HG03575 (cell line): ENCODE data around the gene CTRB1.
"Not testable (repeated sequence)": the region's sequence is repeated elsewhere in the genome, so short reads cannot be mapped to it uniquely, and the experiment has no call there.

Experiments used
- ATAC-seq: cut with Tn5 transposase; IDR thresholded peaks from one replicate; pipeline ENCODE4 v1.9.1; 2021; ENCODE audit not compliant: unreplicated experiment, insufficient number of reproducible peaks, low FRiP score; ENCODE audit errors: extremely low read depth

Gene CTRB1

DNA sequence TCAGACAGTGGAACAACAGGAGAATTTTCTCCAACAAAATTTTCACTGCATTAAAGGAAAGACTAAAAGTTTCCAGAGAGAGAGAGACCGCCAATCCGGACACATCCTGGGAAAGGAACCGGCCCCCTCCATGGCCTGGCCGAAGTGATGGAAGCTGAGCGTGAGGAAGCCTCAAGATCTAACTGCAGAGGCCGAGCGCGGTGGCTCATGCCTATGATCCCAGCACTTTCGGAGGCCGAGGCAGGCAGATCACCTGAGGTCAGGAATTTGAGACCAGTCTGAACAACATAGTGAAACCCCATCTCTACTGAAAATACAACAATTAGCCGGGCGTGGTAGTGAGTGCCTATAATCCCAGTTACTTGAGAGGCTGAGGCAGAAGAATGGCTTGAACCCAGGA lies 15.7 kb upstream of the CTRB1 start:
- no peak for ATAC-seq

DNA sequence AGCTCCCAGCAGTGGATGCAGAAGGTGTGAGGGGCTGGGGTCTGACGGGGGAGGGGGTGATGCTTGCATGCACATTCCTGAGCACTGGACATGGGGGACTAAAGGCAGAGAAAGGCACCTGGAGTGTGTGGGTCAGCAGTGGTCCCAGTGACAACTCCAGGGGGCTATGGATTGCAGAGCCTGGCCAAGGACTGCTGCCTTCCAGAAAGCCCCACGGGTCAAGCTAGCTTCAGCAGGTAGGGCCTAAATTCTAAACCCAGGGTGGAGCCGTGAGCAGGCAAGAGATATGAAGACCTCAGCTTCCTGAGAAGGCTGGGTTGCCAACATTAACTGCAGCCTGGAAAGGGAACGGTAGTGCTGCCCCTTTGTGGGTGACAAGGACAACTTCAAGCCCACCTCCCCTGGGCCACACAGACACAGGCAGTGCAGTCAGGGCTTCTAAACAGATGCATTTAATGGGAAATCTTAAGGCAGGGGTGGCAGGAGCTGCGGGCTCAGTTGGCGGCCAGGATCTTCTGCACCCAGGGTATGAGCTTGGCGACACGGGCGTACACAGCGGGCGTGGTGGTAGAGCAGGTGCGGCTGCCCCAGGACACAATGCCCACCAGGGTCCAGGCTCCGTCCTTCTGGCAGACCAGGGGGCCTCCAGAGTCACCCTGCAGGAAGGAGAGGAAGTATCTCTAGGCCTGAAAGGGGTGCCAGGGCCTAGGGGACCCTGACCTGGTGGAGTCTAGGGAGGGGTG lies 14.9 kb upstream of the CTRB1 start:
- ATAC-seq, result no peak

DNA sequence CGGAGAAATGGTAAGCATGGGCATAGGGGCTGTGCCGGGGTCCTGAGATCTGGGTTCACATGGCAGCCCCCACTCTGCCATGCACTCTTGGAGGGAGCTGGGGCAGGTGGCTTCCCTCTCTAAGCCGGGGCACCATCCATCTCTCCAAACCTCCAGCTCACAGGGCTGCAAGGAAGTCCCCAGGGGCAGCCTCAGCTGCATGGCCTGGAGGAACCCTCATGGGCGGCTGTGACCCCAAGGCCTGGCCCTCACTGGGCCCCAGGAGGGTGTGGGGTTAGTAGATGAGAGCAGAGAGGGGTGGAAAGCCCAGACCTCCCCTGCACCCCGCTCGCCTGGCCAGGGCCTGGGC lies 14.4 kb upstream of the CTRB1 start:
- no peak for ATAC-seq

- not testable (repeated sequence) for ATAC-seq
These were observed 13.9 kb upstream of the CTRB1 start for GRCh38 chr16:75204905-75205304.

GRCh38 chr16:75205438-75205837 lies 13.3 kb upstream of the CTRB1 start:
- not testable (repeated sequence) for ATAC-seq

DNA sequence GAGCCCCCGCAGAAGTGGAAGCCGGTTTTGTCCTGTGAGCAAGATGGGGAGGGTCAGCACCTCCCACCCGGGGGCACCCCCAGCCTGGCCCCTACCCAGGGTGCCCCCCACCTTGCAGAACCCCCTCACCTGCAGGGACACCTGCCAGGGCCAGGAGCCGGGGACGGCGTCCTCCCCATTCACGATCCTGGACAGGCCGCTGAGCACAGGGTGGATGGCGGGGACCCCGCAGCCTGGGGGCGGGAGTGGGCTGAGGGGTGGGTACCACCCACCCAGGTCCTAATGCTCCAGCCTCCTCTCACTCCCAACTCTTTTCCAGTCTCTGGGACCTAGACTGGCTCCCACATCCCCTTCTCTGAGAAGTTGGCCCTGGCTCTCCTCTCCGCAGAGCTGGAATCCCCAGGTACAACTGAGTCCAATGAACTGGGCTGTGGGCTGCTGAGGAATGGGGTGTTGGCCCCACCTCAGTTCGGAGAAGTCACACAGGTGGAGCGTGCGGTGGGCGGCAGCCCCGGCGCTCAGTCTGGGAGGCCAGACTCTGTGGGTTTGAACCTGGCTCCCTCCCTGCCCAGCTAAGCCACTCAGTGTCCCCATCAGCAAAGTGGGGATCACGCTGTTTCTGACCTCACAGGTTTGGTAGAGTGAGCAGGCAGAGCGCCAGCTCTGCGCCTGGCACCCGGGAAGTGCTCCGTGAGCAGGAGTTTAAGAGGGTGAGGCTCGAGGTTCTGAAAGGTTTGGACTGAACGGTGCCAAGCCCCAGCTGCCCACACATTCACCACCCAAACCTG lies 12.6 kb upstream of the CTRB1 start:
- not testable (repeated sequence) for ATAC-seq

GRCh38 chr16:75206749-75207451 lies 11.9 kb upstream of the CTRB1 start, which contains the start of gene CTRB2:
TSS of gene CTRB2 (minus strand) at chr16:75207161. CDS start at chr16:75207141, 20 bp downstream.
- ATAC-seq, result no peak

GRCh38 chr16:75207831-75208230 lies 11.0 kb upstream of the CTRB1 start:
- no peak for ATAC-seq

GRCh38 chr16:75208242-75208825 lies 10.5 kb upstream of the CTRB1 start:
- ATAC-seq, result no peak

DNA sequence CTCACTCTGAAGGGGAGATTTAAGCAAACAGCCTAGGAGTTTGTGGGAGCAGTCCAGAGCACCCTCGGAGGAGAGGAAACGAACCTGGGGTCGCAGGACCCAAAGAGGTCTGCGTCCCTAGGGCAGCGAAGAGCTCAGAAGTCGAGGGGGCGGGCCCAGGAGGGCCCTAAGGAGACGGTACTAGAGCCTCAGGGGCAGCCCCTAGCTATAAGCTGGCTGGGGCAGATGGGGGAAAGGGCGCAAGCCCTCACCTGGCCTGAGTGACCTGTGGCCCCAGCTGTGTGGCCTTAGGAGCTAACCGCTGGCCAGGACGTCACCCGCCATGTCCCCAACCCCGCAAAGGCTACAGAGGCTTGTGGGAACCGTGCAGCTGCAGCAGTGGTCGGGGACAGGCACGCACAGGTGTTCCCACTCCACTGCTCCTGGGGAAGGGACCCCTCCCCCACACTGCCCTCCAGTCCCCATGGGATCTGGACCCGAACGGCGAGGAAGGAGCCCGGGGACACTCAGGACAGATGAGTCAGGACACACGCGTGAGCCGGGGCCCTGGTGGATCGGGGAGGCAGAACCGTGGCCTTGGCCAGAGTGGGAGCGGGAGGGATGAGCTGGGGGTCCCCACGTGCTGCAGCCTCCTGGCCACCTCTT lies 9.8 kb upstream of the CTRB1 start:
- ATAC-seq, result no peak

DNA sequence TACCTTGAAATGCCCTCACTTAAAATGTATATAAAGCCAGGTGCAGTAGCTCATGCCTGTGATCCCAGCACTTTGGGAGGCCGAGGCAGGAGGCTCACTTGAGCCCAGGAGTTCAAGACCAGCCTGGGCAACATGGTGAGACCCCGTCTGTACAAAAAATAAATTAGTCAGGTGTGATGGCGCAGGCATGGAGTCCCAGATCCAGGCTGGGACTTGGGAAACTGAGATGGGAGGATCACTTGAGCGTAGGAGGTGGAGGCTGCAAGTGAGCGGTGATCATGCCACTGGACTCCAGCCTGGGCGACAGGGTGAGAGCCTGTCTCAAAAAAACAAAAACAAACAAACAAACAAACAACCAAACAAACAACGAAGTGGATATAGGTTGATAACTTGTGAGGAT lies 9.3 kb upstream of the CTRB1 start:
- not testable (repeated sequence) for ATAC-seq

GRCh38 chr16:75209944-75210343 lies 8.8 kb upstream of the CTRB1 start:
- ATAC-seq, result no peak

- ATAC-seq, result not testable (repeated sequence)
These were observed 7.5 kb upstream of the CTRB1 start for GRCh38 chr16:75211286-75211685.

GRCh38 chr16:75216127-75216526 lies 2.7 kb upstream of the CTRB1 start:
- ATAC-seq, result no peak

DNA sequence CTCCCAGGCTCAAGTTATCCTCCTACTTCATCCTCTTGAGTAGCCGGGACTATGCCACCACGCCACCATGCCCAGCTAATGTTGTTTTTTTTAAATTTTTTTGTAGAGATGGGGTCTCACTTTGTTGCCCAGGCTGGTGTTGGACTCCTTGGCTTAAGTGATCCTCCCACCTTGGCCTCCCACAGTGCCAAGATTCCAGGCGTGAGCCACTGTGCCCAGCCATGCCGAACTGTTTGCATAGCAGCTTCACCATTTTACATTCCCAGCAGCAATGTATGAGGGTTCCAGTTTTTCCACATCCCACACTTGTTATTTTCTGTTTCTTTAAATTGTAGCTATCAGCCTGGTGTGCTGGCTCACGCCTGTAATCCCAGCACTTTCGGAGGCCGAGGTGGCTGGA lies 2.2 kb upstream of the CTRB1 start:
- ATAC-seq, result no peak

DNA sequence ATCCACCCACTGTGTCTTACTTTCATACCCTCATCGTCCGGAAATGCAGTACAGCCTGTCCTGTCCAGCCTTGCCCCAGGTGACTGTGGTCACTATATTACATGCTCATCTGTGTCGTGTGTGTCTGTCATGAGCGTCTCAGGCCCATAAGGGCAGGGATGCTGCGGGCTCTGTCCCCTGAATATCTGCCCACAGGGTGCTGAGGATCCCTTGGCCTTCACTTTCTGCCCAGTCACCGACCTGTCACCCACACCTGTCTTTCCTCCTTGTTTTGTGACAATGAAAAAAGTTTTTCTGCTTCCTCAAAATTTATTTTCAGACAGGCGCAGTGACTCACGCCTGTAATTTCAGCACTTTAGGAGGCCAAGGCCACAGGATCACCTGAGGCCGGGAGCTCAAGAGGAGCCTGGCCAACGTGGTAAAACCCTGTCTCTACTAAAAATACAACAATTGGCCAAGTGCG lies 1.4 kb upstream of the CTRB1 start:
- ATAC-seq, result no peak

- no peak for ATAC-seq
These were observed 300 bp downstream of the CTRB1 start for GRCh38 chr16:75219088-75219487.

DNA sequence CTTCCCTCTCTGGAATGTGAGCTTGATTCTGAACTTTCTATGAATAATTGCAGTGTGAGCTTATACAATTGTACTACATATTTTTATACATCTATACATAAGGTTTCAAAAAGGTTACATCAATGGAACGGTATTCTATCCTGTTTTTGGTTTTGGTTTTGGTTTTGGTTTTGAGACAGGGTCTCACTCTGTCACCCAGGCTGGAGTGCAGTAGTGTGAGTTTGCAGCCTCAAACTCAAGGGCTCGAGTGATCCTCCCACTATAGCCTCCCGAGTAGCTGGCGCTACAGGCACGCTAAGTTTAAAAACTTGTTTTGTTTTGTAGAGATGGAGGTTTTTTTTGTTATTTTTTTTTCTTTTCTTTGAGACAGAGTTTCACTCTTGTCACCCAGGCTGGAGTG lies 1.1 kb downstream of the CTRB1 start:
- ATAC-seq, result no peak

- no peak for ATAC-seq
These were observed 3.5 kb downstream of the CTRB1 start for GRCh38 chr16:75222271-75222783.
